Lower leg skin (tissue), 4 donors: Measurements from ENCODE around the gene INO80D. TPM values are rescaled to one million over a fixed set of nuclear protein-coding genes. Genes with fewer than 3 reads are reported as not detected.

ENCODE experiments used
- total RNA-seq, 4 donors: library from RNA; depleted of rRNA; stranded (reverse); fragments of >200 nt; gene quantifications; one replicate each; pipeline ENCODE4 v1.1.0, GENCODE V29; 2016

INO80D gene
- total RNA-seq, 4 donors from 2014 or later: 13.4 to 28.7 (median 24.4) TPM

Other genes starting within 250 kb of the INO80D start
- 100 to 1,000 TPM in 1 of 4 donors, 10 to 100 TPM in 3; 62.5 to 105 (median 79.9) TPM for gene NDUFS1, start 73.3 kb upstream of the INO80D start, total RNA-seq
- gene EEF1B2, start 73.7 kb upstream of the INO80D start, total RNA-seq: 100 to 1,000 TPM; 483 to 986 (median 575) TPM
- gene ZDBF2, start 188.5 kb upstream of the INO80D start, total RNA-seq: 1 to 10 TPM; 3.1 to 5.5 (median 4.1) TPM